ENCODE results near the gene RABGAP1L.
"Not testable (repeated sequence)": the region's sequence is repeated elsewhere in the genome, so short reads cannot be mapped to it uniquely, and the experiment has no call there.

RABGAP1L gene

DNA sequence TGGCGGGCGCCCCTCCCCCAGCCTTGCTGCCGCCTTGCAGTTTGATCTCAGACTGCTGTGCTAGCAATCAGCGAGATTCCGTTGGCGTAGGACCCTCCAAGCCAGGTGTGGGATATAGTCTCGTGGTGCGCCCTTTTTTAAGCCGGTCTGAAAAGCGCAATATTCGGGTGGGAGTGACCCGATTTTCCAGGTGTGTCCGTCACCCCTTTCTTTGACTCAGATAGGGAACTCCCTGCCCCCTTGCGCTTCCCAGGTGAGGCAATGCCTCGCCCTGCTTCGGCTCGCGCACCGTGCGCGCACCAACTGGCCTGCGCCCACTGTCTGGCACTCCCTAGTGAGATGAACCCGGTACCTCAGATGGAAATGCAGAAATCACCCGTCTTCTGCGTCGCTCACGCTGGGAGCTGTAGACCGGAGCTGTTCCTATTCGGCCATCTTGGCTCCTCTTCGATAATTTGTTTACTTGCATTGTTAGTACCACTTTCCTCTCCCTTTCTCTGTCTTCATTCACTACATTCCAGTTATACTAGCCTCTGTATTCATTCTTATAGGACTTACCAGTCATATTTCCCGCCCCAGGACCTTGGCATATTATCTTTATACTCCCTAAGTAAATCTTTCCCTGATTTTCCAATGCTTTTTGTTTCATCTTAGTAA, 79.7 kb downstream of the RABGAP1L start:
- peak overlapping the region; percentile 24 for H3K4me3 ChIP-seq (ENCODE audit: low read depth, low read length)

DNA sequence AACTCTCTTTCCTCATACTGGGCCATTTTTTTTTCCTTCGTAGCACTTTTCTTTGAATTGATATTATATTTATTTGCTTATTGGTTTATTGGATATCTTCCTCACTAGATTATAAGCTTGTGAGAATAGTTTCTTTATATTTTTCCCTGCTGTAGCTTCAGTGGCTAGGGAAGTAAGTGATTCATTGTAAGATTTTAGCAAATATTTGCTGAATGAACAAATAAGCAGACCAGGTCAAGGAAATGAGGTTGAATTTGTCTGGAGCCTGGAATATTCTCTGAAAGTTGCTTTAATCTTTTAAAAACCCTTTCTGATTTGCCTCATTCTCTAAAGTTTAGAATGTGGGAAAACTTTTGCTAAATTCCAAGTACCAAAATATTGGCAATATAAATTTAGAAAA, 80.2 kb downstream of the RABGAP1L start:
- H3K4me3 ChIP-seq (ENCODE audit: low read depth, low read length): no peak overlapping the region

DNA sequence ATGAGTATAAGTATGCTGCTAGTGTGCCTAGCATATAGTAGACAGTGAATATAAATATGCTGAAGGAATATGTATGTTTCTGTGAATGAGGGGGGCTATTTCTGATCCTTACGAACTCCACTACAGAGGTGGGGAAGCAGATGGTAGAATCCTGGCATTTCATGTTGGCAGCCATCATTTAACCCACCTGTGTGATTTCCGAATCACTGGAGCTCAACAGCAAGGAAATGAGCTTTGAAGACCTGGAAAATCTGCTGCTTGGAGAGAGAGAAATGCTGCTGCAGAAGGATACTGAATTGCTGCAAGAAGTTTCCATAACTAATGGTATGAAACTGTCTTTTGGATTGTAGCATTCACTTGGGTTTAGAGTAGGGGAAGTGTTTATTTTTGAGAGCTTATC, 83.5 kb downstream of the RABGAP1L start:
- H3K4me3 ChIP-seq (ENCODE audit: low read depth, low read length): no peak overlapping the region

- H3K4me3 ChIP-seq (ENCODE audit: low read depth, low read length): no peak overlapping the region
These were observed 84.2 kb downstream of the RABGAP1L start for GRCh38 chr1:174243451-174244000.

GRCh38 chr1:174244017-174244416, 84.7 kb downstream of the RABGAP1L start:
- no peak overlapping the region for H3K4me3 ChIP-seq (ENCODE audit: low read depth, low read length)

DNA sequence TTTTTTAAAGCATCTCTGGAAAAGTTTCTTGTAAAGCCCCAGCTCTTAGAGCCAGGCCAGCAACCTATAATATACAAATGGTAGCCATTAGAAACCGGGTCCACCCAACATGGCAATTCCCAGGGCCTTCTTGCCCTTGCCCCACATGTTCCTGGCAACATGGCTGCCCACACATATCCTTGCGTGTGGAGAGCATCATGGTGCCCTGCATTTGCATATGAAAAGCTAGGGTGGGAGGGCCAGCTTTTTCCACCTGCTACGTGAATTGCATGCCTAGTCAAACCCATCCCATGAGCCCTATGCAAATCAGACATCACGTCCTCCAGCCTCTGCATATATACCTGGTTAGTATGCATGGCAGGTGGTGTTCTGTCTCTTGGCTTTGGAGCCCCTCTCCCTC, 88.2 kb downstream of the RABGAP1L start:
- H3K4me3 ChIP-seq (ENCODE audit: low read depth, low read length): no peak overlapping the region

DNA sequence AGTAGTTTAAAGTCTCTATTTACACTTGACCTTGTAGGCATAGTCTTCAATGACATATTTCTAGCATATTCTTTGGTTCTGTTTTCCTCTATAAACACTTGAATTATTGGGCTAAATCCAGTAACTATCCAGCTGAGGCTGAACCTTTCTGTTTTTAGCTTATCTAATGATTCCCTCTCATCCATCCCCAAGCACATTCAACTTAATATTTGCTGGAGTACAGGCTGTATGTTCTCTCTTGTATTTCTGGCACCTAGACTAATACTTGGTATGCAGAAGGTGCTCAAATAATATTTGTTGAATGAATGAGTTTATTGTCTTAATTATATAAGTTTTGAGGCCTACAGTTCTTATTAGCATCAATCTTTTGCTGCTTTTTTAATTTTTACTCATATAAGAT, 88.7 kb downstream of the RABGAP1L start:
- H3K4me3 ChIP-seq (ENCODE audit: low read depth, low read length): no peak overlapping the region

- H3K4me3 ChIP-seq (ENCODE audit: low read depth, low read length): not testable (repeated sequence)
These were observed 97.1 kb downstream of the RABGAP1L start for GRCh38 chr1:174256386-174256785.

GRCh38 chr1:174258148-174258550, 98.8 kb downstream of the RABGAP1L start:
- H3K4me3 ChIP-seq (ENCODE audit: low read depth, low read length): no peak overlapping the region

GRCh38 chr1:174262349-174263241, 103.3 kb downstream of the RABGAP1L start:
- no peak overlapping the region for H3K4me3 ChIP-seq (ENCODE audit: low read depth, low read length)

GRCh38 chr1:174265282-174265681, 106.0 kb downstream of the RABGAP1L start:
- H3K4me3 ChIP-seq (ENCODE audit: low read depth, low read length): no peak overlapping the region

- H3K4me3 ChIP-seq (ENCODE audit: low read depth, low read length): no peak overlapping the region
These were observed 107.2 kb downstream of the RABGAP1L start for GRCh38 chr1:174266476-174266875.

DNA sequence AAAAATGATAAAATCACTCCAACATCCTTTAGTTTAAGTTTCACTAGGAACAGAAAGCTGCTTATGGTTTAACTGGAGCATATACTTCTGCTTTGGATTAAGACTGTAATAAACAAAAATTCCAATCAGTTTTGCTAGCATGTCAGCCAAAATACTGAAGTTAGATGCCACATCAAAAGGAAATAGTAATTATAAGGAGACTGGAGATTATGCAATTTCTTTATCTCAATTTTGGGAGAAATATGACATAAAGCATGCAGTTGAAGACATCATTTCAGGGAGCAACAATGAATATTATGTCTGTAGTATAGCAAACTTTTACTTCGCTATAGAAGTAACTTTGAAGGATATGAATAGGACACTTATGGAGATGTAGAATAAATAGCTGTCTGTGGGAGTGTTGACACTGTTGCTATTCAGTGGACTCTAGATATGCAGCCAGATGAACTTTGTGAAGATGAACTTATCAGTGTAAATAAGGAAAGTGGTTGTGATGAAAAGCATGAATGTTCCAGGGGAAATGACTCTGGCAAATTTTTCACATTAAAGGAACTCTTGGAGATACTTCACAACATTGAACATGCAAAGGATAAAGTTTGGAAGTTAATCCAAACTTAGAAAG, 107.8 kb downstream of the RABGAP1L start:
- H3K4me3 ChIP-seq (ENCODE audit: low read depth, low read length): no peak overlapping the region

GRCh38 chr1:174269989-174270651, 110.8 kb downstream of the RABGAP1L start:
- no peak overlapping the region for H3K4me3 ChIP-seq (ENCODE audit: low read depth, low read length)

DNA sequence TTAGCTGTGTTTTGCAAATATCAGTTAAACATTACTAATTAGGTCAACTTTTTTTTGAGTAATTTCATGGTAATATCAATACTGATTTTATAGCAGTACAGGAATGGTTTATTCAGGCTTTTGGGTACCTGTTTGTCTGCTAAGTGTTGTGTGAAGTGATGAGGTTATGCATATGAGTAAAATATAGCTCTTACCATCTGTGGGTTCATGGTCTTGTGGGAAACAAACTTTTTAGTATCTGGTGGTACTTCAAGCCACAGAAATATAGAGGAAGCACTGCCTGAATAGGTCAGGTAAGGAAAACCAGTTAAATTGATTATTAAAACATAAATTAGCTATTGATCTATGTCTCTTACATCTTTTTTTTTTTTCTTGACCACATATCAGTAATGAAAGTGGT, 113.9 kb downstream of the RABGAP1L start:
- no peak overlapping the region for H3K4me3 ChIP-seq (ENCODE audit: low read depth, low read length)

- H3K4me3 ChIP-seq (ENCODE audit: low read depth, low read length): no peak overlapping the region
These were observed 114.5 kb downstream of the RABGAP1L start for GRCh38 chr1:174273776-174274175.

GRCh38 chr1:174274452-174274851, 115.1 kb downstream of the RABGAP1L start:
- no peak overlapping the region for H3K4me3 ChIP-seq (ENCODE audit: low read depth, low read length)

DNA sequence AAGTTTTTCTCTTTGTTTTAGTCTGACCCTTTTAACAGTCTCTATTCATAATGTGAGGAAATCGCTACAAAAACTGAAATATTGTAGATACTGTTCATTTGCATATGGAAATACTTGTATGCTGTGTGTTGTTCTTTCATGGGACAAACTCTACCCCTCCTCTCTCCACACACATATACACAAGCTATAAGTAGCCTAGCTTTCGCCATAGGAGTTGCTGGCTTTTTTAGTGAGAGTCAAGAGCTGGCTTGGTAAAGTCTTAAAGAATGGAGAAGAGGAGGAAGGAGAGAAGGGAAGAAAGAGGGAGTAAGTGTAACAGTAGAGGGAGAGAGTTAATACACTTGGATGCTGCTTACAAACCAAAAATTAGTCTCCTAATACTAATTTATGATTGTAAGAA, 115.6 kb downstream of the RABGAP1L start:
- H3K4me3 ChIP-seq (ENCODE audit: low read depth, low read length): no peak overlapping the region

DNA sequence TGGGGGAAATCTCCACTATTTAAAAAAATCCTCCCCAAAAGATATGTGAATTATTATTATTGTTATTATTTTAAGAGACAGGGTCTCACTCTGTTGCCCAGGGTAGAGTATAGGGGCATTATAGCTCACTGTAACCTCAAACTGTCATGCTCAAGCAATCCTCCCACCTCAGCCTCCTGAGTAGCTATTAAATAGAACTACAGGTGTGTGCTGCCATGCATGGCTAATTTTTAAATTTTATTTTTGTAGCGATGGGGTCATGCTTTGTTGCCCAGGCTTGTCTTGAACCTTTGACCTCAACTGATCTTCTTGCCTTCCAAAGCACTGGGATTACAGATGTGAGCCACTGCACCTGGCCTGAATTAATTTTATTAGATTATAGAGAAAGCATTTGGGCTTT, 116.8 kb downstream of the RABGAP1L start:
- no peak overlapping the region for H3K4me3 ChIP-seq (ENCODE audit: low read depth, low read length)

DNA sequence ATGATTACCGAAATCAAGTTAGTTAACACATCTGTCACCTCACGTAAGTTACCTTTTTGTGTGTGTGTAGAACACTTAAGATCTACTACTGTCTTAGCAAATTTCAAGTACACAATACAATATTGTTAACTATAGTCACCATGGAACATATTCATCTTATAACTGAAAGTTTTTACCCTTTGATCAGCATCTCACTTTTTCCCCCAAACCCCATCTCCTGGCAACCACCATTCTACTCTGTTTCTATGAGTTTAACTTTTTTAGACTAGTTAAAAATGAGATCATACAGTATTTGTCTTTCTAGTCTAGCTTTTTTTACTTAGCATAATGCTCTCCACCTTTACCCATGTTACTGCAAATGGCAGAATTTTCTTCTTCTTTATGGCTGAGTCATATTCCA, 124.7 kb downstream of the RABGAP1L start:
- H3K4me3 ChIP-seq (ENCODE audit: low read depth, low read length): no peak overlapping the region

GRCh38 chr1:174286042-174286441, 126.7 kb downstream of the RABGAP1L start:
- H3K4me3 ChIP-seq (ENCODE audit: low read depth, low read length): no peak overlapping the region
